DND-41 (cell line): ENCODE data around the gene TCERG1L.

Experiments used
- CTCF ChIP-seq: IDR thresholded peaks from 2 replicates; pipeline ENCODE4 v1.5.1; 2012; ENCODE audit warnings: borderline replicate concordance, low read length, moderate library complexity, mild to moderate bottlenecking; ENCODE audit not compliant: poor library complexity, severe bottlenecking; ENCODE audit errors: extremely low read depth
- EZH2 ChIP-seq: IDR thresholded peaks from 3 replicates; pipeline ENCODE4 v1.6.1; 2012; ENCODE audit warnings: borderline replicate concordance, low read depth, mild to moderate bottlenecking, moderate library complexity, low read length, inconsistent platforms; ENCODE audit not compliant: severe bottlenecking

- no peak for TF ChIP-seq EZH2
- TF ChIP-seq CTCF, result no peak
Observed at GRCh38 chr10:131144711-131145375, 166.7 kb downstream of the TCERG1L start.
